SJSA1 (cell line): ENCODE measurements around the gene RAB36. TPM values are rescaled to one million over a fixed set of nuclear protein-coding genes. Genes with fewer than 3 reads are reported as not detected.
"Not testable (repeated sequence)": the region's sequence is repeated elsewhere in the genome, so short reads cannot be mapped to it uniquely, and the experiment has no call there.

Source experiments
- DNase-seq, 2 experiments: peaks; one replicate each; pipeline ENCODE4 v3.0.0-alpha.2; 2015 to 2020; ENCODE audit warnings: low spot score in 2 of 2, low read depth in 1 of 2
- H3K27ac ChIP-seq: fragments of 250-450 bp; sonication (Bioruptor Pico); 2 replicates; pipeline ENCODE4 v1.5.1; 2020; ENCODE audit warnings: mild to moderate bottlenecking, moderate library complexity
- H3K27me3 ChIP-seq: fragments of 250-450 bp; sonication (Bioruptor Pico); replicated peaks from 2 replicates; pipeline ENCODE4 v1.5.1; 2020; ENCODE audit warnings: mild to moderate bottlenecking, moderate library complexity
- H3K36me3 ChIP-seq: fragments of 250-450 bp; sonication (Bioruptor Pico); 2 replicates; pipeline ENCODE4 v1.5.1; 2020; ENCODE audit warnings: mild to moderate bottlenecking
- H3K4me1 ChIP-seq: fragments of 250-450 bp; sonication (Bioruptor Pico); replicated peaks from 2 replicates; pipeline ENCODE4 v1.6.1; 2021; ENCODE audit warnings: mild to moderate bottlenecking
- H3K4me3 ChIP-seq: fragments of 250-450 bp; sonication (Bioruptor Pico); 2 replicates; pipeline ENCODE4 v1.5.1; 2020; ENCODE audit warnings: mild to moderate bottlenecking
- H3K9me3 ChIP-seq: fragments of 250-450 bp; sonication (Bioruptor Pico); replicated peaks from 2 replicates; pipeline ENCODE4 v1.5.1; 2020; ENCODE audit warnings: mild to moderate bottlenecking
- total RNA-seq: library from RNA; depleted of rRNA; stranded (reverse); fragments of >200 nt; shearing (Covaris generic); gene quantifications from 2 replicates; pipeline ENCODE4 v1.2.3, GENCODE V29; 2014

Gene RAB36
- total RNA-seq, 1 experiment from 2014 or later = 0.42 TPM

GRCh38 chr22:23129149-23129548 is 16.1 kb upstream of the RAB36 start:
- no peaks in the 10 kb centered on the region for H3K27me3 ChIP-seq
- H3K9me3 ChIP-seq = no peaks in the 10 kb centered on the region
- H3K36me3 ChIP-seq = peaks cover 13% of the 10 kb centered on the region
- no peak overlapping the region for H3K27ac ChIP-seq
- no peak overlapping the region for H3K4me3 ChIP-seq
- no peak for DNase-seq
- peaks cover 6% of the 10 kb centered on the region; the same call in 1 of the 2 replicates for H3K4me1 ChIP-seq

DNA sequence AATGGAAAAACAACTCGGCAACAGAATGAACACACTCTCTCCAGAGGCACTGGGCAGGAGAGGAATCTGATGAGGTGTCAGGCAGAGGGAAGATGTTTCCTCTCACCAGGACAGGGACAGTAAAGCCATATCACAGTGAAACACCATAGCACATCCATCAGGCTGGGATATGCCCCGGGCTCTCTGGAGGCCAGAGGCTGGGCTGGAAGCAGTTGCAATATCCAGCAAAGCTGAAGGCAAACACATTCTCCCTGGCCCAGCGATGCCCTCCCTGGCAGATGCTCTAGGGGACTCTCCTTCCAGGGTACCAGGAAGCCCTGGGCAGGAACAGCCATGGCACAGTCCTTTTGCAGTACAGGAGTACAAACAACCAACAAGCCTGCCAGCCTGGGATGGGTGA is 14.6 kb upstream of the RAB36 start:
- Histone ChIP-seq H3K27ac (no peak overlapping the region), H3K4me1 (peaks cover 6% of the 10 kb centered on the region; the same call in 1 of the 2 replicates), H3K36me3 (no peaks in the 10 kb centered on the region; the same call in 1 of the 2 replicates), H3K4me3 (no peak overlapping the region), H3K27me3 (no peaks in the 10 kb centered on the region), H3K9me3 (no peaks in the 10 kb centered on the region)
- DNase-seq = no peak

GRCh38 chr22:23131931-23132330 is 13.3 kb upstream of the RAB36 start:
- no peak for DNase-seq
- no peaks in the 10 kb centered on the region for H3K9me3 ChIP-seq
- H3K27ac ChIP-seq = no peak overlapping the region
- H3K36me3 ChIP-seq = no peaks in the 10 kb centered on the region
- no peaks in the 10 kb centered on the region for H3K27me3 ChIP-seq
- H3K4me3 ChIP-seq = no peak overlapping the region
- peaks cover 6% of the 10 kb centered on the region; the same call in 1 of the 2 replicates for H3K4me1 ChIP-seq

DNA sequence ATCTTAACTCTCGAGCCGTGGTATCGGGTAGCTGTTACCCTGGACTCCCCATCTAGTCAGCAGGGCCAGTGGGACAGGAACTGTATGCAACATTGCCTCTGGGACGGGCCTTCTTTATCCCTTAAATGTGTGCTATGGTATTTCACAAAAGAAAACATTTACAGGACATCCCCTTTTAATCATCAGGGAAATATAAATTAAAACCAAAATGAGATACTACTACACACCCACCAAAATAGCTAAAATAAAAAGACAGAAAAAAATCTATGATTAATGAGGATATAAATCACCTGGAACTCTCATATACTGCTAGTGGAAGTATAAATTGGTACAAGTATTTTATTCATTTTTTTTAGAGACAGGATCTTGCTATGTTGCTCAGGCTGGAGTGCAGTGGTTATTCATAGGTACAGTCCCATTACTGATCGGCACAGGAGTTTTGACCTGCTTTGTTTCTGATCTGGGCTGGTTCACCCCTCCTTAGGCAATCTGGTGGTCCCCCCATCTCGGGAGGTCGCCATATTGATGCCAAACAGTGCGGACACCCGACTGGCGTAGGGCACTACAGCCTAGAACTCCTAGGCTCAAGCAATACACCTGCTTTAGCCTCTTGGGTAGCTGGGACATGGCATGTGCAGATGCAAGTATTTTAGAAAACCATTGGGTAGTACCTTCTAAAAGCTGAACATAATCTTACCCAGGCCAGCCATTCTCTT is 12.7 kb upstream of the RAB36 start:
- no peak for DNase-seq
- Histone ChIP-seq H3K4me3 (no peak overlapping the region), H3K27ac (no peak overlapping the region), H3K4me1 (peaks cover 6% of the 10 kb centered on the region; the same call in 1 of the 2 replicates), H3K36me3 (no peaks in the 10 kb centered on the region), H3K27me3 (no peaks in the 10 kb centered on the region), H3K9me3 (no peaks in the 10 kb centered on the region)

DNA sequence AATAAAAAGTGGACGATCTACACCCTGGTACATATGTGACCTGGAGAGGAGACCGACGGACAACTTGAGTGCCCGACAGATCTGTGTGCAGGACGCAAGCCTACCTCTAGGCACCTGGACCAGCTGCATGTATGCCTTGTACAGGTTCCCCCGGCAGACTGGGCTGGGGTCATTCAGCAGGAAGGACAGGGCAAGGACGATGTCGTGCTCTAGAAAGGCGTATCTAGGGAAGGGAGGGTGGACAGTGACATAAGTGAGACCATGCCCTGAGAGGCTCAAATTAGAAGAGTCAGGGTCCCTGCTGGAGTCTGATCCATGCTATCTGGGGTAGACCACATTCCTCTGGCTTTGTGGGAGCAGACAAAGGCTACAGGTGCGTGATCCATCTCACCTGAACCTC is 11.4 kb upstream of the RAB36 start:
- Histone ChIP-seq H3K27me3 (no peaks in the 10 kb centered on the region), H3K36me3 (no peaks in the 10 kb centered on the region), H3K9me3 (no peaks in the 10 kb centered on the region), H3K4me3 (no peak overlapping the region), H3K4me1 (peaks cover 5% of the 10 kb centered on the region; the same call in 1 of the 2 replicates), H3K27ac (no peak overlapping the region)
- no peak for DNase-seq

GRCh38 chr22:23136991-23137390 is 8.3 kb upstream of the RAB36 start:
- H3K4me1 ChIP-seq = peaks cover 10% of the 10 kb centered on the region
- H3K4me3 ChIP-seq, H3K27ac ChIP-seq, H3K9me3 ChIP-seq, H3K36me3 ChIP-seq, DNase-seq, H3K27me3 ChIP-seq: not testable (repeated sequence)

GRCh38 chr22:23137468-23137867 is 7.8 kb upstream of the RAB36 start:
- H3K4me1 ChIP-seq = peaks cover 15% of the 10 kb centered on the region
- no peak for DNase-seq
- no peaks in the 10 kb centered on the region for H3K27me3 ChIP-seq
- H3K9me3 ChIP-seq = no peaks in the 10 kb centered on the region
- H3K27ac ChIP-seq = no peak overlapping the region
- H3K36me3 ChIP-seq = no peaks in the 10 kb centered on the region
- H3K4me3 ChIP-seq = no peak overlapping the region

- H3K9me3 ChIP-seq = no peaks in the 10 kb centered on the region
- H3K27me3 ChIP-seq = no peaks in the 10 kb centered on the region
- no peak overlapping the region for H3K4me3 ChIP-seq
- no peak overlapping the region for H3K27ac ChIP-seq
- peaks cover 15% of the 10 kb centered on the region for H3K4me1 ChIP-seq
- DNase-seq = no peak
- H3K36me3 ChIP-seq = no peaks in the 10 kb centered on the region
These were observed 7.2 kb upstream of the RAB36 start for GRCh38 chr22:23137905-23138561.

GRCh38 chr22:23138584-23139435 is 6.5 kb upstream of the RAB36 start:
- H3K4me1 ChIP-seq = peaks cover 15% of the 10 kb centered on the region
- H3K27me3 ChIP-seq = no peaks in the 10 kb centered on the region
- H3K36me3 ChIP-seq = no peaks in the 10 kb centered on the region
- H3K27ac ChIP-seq = no peak overlapping the region
- no peak for DNase-seq
- H3K4me3 ChIP-seq = no peak overlapping the region
- H3K9me3 ChIP-seq = no peaks in the 10 kb centered on the region

DNA sequence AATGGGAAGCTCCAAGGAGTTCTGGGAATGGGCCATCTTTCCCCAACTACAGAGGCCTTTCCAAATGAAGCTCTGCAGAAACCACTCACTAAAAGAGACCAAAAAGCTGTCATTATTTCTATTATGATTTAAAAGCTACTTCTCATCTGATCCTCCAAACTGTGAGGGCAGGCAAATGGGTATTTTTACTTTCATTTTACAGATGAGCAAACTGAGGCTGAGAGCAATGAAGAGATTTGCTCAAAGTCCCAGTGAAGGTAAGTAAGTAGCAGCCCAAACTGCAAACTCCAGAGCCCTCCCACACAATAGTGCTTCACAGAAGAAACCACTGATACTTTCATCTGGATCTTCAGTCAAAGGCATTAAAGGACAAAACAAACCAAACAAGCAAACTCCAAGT is 4.9 kb upstream of the RAB36 start:
- no peaks in the 10 kb centered on the region for H3K9me3 ChIP-seq
- no peaks in the 10 kb centered on the region for H3K27me3 ChIP-seq
- peaks cover 22% of the 10 kb centered on the region for H3K4me1 ChIP-seq
- DNase-seq = no peak
- no peak overlapping the region for H3K4me3 ChIP-seq
- H3K36me3 ChIP-seq = no peaks in the 10 kb centered on the region
- H3K27ac ChIP-seq = no peak overlapping the region

GRCh38 chr22:23142546-23143105 is 2.7 kb upstream of the RAB36 start:
- no peak overlapping the region for H3K27ac ChIP-seq
- no peak overlapping the region for H3K4me3 ChIP-seq
- H3K9me3 ChIP-seq = no peaks in the 10 kb centered on the region

GRCh38 chr22:23143119-23143518 is 2.2 kb upstream of the RAB36 start:
- Histone ChIP-seq H3K36me3 (no peaks in the 10 kb centered on the region), H3K9me3 (no peaks in the 10 kb centered on the region), H3K27ac (no peak overlapping the region), H3K4me3 (no peak overlapping the region), H3K4me1 (peaks cover 25% of the 10 kb centered on the region), H3K27me3 (no peaks in the 10 kb centered on the region)
- no peak for DNase-seq

More at GRCh38 chr22:23142546-23143105, 2.7 kb upstream of the RAB36 start:
- DNase-seq = no peak
- Histone ChIP-seq H3K4me1 (peaks cover 28% of the 10 kb centered on the region), H3K36me3 (no peaks in the 10 kb centered on the region), H3K27me3 (no peaks in the 10 kb centered on the region)

DNA sequence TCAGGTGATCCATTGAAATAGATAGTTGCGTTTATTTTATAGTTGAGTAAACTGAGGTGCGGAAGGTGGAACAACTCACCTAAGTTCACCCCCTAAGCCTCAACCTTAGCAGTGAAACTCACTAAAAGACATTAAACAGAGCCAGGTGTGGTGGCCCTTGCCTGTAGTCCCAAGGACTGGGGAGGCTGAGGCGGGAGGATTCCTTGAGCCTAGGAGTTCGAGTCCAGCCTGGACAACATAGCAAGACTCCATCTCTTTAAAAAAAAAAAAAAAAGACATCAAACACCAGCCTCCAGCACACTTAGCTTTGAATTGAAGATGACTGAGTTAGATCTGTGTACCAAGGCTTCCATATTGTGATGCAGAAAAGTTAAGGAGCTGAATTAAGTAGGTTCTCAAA is 845 bp upstream of the RAB36 start:
- Histone ChIP-seq H3K4me3 (no peak overlapping the region), H3K9me3 (no peaks in the 10 kb centered on the region), H3K36me3 (no peaks in the 10 kb centered on the region), H3K4me1 (peaks cover 24% of the 10 kb centered on the region), H3K27me3 (no peaks in the 10 kb centered on the region), H3K27ac (no peak overlapping the region)
- DNase-seq = no peak
